Pancreas (tissue), 10 donors: ENCODE data around the gene DCBLD2. TPM values are rescaled to one million over a fixed set of nuclear protein-coding genes. Genes with fewer than 3 reads are reported as not detected.

Experiments used
- ATAC-seq, 4 donors: fragments of 200-7000 bp; cut with Tn5 transposase; one replicate each; pipeline versions ENCODE4 v1.8.0 to v1.9.1; 2020; ENCODE audit warnings: mild to moderate bottlenecking in 4 of 4, moderate library complexity in 4 of 4
- DNase-seq, 6 donors: peaks; one replicate each; pipeline ENCODE4 v3.0.0-alpha.2; 2020
- FAIRE-seq: peaks from 2 replicates; lab custom pipeline; 2012; peaks lifted over from hg19 to GRCh38; lab: Jason Lieb, UNC
- H3K27ac ChIP-seq, 4 donors: fragments of 200-600 bp; sonication (generic); 1 replicate in 3 of 4; 2 replicates in 1 of 4; pipeline versions ENCODE4 v1.5.0 to v1.8.0; 2020
- H3K27me3 ChIP-seq, 4 donors: fragments of 200-600 bp; one replicate each; pipeline ENCODE4 v1.8.0; 2021
- H3K36me3 ChIP-seq, 3 donors: fragments of 200-600 bp; sonication (generic) in 1 of 3; one replicate each; pipeline versions ENCODE4 v1.5.0 to v1.8.0; 2020 to 2021
- H3K4me1 ChIP-seq, 3 donors: fragments of 200-600 bp; one replicate each; pipeline ENCODE4 v1.8.0; 2021
- H3K4me3 ChIP-seq, 4 donors: fragments of 200-600 bp; sonication (generic) in 2 of 4; one replicate each; pipeline versions ENCODE4 v1.5.0 to v1.8.0; 2020 to 2021
- H3K9me3 ChIP-seq, 4 donors: fragments of 200-600 bp; one replicate each; pipeline ENCODE4 v1.8.0; 2021
- WGBS, 2 donors: extraction: QIAGEN DNeasy Blood & Tissue Kit; methylation state at CpG; one replicate each; pipeline ENCODE4 v1.1.7; 2013; 5-methylcytosine and 5-hydroxymethylcytosine counted together
- intact Hi-C, 3 donors: fragments of 100-400 bp; cut with DNase I; formaldehyde crosslinking; loops; one replicate each; pipeline versions ENCODE4 v1.11.1 to v1.14.2; 2022
- polyA plus RNA-seq, 2 donors: library from polyadenylated mRNA; stranded (reverse); fragments of 200-250 nt; gene quantifications; one replicate each; pipeline ENCODE4 v1.2.3, GENCODE V29; 2013
- total RNA-seq, 6 donors: library from RNA; stranded (reverse); fragmentation: NEBNext Ultra II Directional in 4 of 6; extraction: Animal tissue kit (Norgen Biotek cat#: 25700) in 4 of 6; gene quantifications; one replicate each; pipeline versions ENCODE4 v1.2.1 to v1.2.4, GENCODE V29; 2021 to 2023
- TF ChIP-seq, protein P1 (sequence below), 4 donors: fragments of 200-600 bp; sonication (generic) in 3 of 4; IDR thresholded peaks; one replicate each; pipeline versions ENCODE4 v1.5.0 to v1.8.0; 2021; ENCODE audit warnings: antibody characterized with exemption in 4 of 4
- donor health status: healthy with polysubstance abuse.
- donor health status: DM: no; HTN: no; CAD: no; lungs with moderate emphysema.
- donor health status: DM: no; HTN: no; CAD: no.
- donor health status: control.
- donor health status: control.
- donor health status: Bipolar disorder and iron deficiency.
- donor health status: DM: yes; HTN: yes; CAD: no.
- donor health status: DM: no; HTN: no; CAD: no.
- donor health status: DM: no; HTN: no; CAD: no.
- donor health status: DM: yes; HTN: yes; CAD: no.

DCBLD2 gene
- total and polyA plus RNA-seq, 8 donors = 2.2 to 12.9 (median 6.9) TPM

DNA sequence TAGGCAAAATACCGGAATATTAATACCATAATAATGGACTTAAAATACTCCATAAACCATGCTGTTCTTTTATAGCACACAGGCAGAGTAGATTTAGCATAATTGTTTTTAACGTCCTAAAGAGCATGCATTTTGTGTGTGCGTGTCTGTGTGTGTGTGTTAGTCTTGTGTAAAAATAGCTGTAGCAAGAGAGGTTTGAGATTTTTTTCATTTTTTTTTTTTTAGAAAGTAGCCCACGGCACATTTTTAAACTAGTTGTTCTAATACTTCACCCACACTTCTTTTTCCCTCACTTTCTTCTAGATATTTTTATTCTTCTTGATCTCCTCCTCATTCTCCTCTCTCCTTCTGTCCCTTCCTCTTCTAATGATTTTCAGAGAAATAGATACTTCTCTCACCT is 145.9 kb downstream of the DCBLD2 start:
- DNase-seq = no peak
- Histone ChIP-seq H3K27me3 (no peaks in the 10 kb centered on the region), H3K9me3 (no peaks in the 10 kb centered on the region), H3K36me3 (no peaks in the 10 kb centered on the region), H3K4me3 (no peak overlapping the region), H3K27ac (no peak overlapping the region), H3K4me1 (peaks cover 0 to 3% (median 0%) of the 10 kb centered on the region in 3 donors)
- TF ChIP-seq, protein P1, sequence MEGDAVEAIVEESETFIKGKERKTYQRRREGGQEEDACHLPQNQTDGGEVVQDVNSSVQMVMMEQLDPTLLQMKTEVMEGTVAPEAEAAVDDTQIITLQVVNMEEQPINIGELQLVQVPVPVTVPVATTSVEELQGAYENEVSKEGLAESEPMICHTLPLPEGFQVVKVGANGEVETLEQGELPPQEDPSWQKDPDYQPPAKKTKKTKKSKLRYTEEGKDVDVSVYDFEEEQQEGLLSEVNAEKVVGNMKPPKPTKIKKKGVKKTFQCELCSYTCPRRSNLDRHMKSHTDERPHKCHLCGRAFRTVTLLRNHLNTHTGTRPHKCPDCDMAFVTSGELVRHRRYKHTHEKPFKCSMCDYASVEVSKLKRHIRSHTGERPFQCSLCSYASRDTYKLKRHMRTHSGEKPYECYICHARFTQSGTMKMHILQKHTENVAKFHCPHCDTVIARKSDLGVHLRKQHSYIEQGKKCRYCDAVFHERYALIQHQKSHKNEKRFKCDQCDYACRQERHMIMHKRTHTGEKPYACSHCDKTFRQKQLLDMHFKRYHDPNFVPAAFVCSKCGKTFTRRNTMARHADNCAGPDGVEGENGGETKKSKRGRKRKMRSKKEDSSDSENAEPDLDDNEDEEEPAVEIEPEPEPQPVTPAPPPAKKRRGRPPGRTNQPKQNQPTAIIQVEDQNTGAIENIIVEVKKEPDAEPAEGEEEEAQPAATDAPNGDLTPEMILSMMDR (IDR thresholded peaks at IDR 0.05) = no peak
- WGBS, 2 donors = 64 to 71% methylated on average over 4 of the region's 4 CpGs
- no peak for FAIRE-seq
- intact Hi-C loops = no loop called here
- ATAC-seq = no peak

GRCh38 chr3:98754483-98754882 is 147.0 kb downstream of the DCBLD2 start:
- DNase-seq (no peak), ATAC-seq (no peak), FAIRE-seq (no peak)
- H3K4me3 ChIP-seq = no peak overlapping the region
- H3K27me3 ChIP-seq = no peaks in the 10 kb centered on the region
- 45 to 52% methylated on average over 3 of the region's 3 CpGs for WGBS, 2 donors
- intact Hi-C loops = no loop called here
- H3K9me3 ChIP-seq = no peaks in the 10 kb centered on the region
- TF ChIP-seq, protein P1 (IDR thresholded peaks at IDR 0.05) = no peak
- no peaks in the 10 kb centered on the region for H3K36me3 ChIP-seq
- peaks cover 0 to 6% (median 3%) of the 10 kb centered on the region in 3 donors for H3K4me1 ChIP-seq
- H3K27ac ChIP-seq = no peak overlapping the region

GRCh38 chr3:98750276-98750919 is 151.1 kb downstream of the DCBLD2 start:
- FAIRE-seq (no peak), ATAC-seq (peak in 3 of 4 donors; percentile 40 to 70 (median 43)), DNase-seq (no peak)
- Histone ChIP-seq H3K9me3 (no peaks in the 10 kb centered on the region), H3K27ac (no peak overlapping the region), H3K36me3 (no peaks in the 10 kb centered on the region), H3K4me3 (no peak overlapping the region), H3K27me3 (no peaks in the 10 kb centered on the region), H3K4me1 (peaks cover 0 to 6% (median 0%) of the 10 kb centered on the region in 3 donors)
- intact Hi-C loops = no loop called here
- TF ChIP-seq, protein P1 (IDR thresholded peaks at IDR 0.05) = no peak
- WGBS, 2 donors = 69 to 72% methylated on average over 1 of the region's 1 CpG

- Histone ChIP-seq H3K4me3 (no peak overlapping the region), H3K9me3 (no peaks in the 10 kb centered on the region), H3K4me1 (peaks cover 0 to 6% (median 0%) of the 10 kb centered on the region in 3 donors), H3K27ac (no peak overlapping the region), H3K36me3 (no peaks in the 10 kb centered on the region), H3K27me3 (no peaks in the 10 kb centered on the region)
- DNase-seq (no peak), FAIRE-seq (no peak), ATAC-seq (no peak)
- TF ChIP-seq, protein P1 (IDR thresholded peaks at IDR 0.05) = no peak
- intact Hi-C loops = no loop called here
- WGBS, 2 donors = 58 to 60% methylated on average over 4 of the region's 4 CpGs
Measured at GRCh38 chr3:98746882-98747281, 154.6 kb downstream of the DCBLD2 start.

DNA sequence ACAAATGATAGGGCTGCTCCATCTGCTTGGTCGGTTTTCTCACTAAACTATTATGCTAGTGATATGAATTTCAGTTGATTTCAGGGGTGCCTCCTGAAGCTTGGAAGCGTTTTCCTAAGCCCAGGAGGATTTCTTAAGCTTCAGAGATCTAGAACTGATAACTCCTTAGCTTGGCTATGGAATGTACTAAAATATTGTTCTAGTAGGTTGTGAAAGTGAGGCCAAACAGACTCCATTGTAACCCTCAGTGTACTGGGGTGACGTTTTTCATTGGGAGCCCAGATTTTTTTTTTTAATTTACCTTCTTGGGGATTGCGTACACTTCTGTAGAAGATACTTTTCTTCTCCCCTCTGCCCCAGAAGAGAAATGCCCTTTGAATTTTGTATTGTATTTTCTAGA is 155.4 kb downstream of the DCBLD2 start:
- Histone ChIP-seq H3K4me3 (no peak overlapping the region), H3K9me3 (no peaks in the 10 kb centered on the region), H3K27me3 (no peaks in the 10 kb centered on the region), H3K27ac (no peak overlapping the region), H3K36me3 (no peaks in the 10 kb centered on the region), H3K4me1 (peaks cover 0 to 6% (median 0%) of the 10 kb centered on the region in 3 donors)
- ATAC-seq = no peak
- FAIRE-seq = no peak
- WGBS, 2 donors = 63 to 71% methylated on average over 4 of the region's 4 CpGs
- intact Hi-C loops = no loop called here
- TF ChIP-seq, protein P1 (IDR thresholded peaks at IDR 0.05) = no peak
- no peak for DNase-seq
